ENCODE data around the gene PPAN.

The PPAN gene

DNA sequence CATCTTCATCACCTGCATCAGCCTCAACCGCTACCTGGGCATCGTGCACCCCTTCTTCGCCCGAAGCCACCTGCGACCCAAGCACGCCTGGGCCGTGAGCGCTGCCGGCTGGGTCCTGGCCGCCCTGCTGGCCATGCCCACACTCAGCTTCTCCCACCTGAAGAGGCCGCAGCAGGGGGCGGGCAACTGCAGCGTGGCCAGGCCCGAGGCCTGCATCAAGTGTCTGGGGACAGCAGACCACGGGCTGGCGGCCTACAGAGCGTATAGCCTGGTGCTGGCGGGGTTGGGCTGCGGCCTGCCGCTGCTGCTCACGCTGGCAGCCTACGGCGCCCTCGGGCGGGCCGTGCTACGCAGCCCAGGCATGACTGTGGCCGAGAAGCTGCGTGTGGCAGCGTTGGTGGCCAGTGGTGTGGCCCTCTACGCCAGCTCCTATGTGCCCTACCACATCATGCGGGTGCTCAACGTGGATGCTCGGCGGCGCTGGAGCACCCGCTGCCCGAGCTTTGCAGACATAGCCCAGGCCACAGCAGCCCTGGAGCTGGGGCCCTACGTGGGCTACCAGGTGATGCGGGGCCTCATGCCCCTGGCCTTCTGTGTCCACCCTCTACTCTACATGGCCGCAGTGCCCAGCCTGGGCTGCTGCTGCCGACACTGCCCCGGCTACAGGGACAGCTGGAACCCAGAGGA, 7.9 kb downstream of the PPAN start:
- no peak for DNase-seq (ENCODE audit: low read depth in 2 of 2)

DNA sequence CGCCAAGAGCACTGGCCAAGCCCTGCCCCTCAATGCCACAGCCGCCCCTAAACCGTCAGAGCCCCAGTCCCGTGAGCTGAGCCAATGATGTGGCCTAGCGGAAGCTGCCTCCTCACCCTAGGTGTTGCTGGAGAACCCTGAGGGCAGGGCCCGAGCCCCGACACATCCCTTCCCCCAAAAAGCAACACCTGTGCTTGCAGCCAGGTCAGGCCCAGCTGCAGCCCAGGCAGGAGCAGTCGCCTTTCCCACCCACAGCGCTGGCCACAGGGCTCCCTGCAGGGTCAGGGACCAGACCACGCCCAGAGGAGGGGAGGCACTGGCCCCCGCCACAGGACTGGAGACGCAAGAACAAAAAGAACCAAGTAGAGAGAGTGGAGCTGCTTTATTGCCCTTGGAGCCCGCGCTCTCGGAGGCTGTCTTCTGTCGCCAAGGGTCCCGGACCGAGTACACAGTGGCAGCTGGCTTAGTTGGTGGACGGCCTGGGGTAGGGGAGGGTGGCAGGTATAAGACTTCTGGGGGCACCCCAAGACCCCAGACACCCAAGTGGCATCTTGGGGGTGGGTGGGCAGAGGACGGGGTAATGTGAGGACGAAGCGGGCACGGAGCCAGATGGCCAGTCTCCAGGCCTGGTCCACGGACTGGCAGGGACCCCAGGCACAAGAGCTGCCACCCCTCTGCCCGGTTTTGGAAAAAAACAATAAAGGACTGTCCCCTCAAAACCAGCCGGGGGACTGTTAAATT, 8.7 kb downstream of the PPAN start:
- DNase-seq (ENCODE audit: low read depth in 2 of 2): no peak

DNA sequence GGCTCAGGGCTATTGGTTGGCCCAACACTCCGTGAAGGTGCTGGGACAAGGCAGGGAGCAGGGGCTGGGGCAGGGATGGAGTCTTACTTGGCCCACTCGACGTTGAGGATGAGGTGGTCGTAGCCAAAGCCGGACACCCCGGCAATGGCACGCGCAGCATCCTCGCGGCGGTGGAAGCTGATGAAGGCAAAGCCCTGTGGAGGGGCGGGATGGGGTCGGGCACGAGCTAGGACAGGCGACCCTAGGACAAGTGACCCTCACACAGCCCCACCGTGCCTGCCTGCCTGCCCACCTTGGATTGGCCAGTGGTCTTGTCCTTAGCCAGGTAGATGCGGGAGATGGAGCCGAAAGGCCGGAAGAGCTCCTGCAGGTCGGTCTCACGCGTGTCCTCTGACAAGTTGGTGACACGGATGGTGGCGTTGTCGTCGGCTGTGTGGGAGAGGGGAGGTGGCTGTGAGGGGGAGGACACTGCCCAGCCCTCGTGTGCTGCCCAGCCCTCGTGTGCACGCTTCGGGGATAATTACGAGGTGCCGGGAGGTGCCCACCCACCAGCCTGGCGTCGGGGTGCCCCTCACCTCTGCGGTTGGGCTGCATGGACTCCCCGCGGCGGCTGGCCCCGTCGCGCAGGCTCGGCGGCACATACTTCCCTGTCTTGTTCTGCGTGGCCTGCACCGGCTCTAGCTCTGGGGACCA, 9.4 kb downstream of the PPAN start:
- DNase-seq (ENCODE audit: low read depth in 2 of 2): no peak

DNA sequence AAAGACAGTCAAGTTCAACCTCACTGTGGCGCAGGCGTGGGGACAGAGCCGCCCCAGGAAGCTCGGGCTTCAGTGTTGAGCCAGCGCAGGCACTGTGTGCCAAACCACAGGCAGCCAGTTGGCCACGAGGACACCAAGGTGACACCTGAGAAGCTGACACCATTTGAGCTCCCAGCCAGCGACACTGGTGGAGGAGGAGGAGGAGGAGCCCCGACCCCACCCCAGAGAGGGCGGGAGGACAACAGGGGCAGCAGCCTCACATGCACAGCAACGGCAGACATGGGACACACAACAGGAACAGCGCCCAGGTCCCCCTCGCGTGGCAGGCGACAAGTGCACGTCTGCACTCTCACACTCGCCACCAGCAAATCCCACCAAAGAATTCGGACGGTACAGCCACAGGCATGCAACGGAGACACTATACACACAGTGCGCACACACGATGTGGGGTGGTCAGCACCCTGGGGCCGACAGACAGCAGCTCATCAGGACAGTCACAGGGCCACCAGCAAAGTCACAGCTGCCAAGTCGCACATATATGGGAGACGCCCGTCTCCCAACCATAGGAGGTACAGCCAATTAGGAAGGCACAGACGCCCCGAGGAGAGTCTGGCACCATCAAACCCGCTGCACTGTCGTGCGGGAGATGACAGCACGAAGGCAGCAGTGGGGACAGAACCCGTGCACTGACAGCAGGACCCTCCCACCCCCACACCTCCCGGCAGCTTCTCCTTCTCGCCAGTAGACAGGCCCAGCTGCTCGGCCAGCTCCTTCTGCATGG, 10.1 kb downstream of the PPAN start:
- no peak for DNase-seq (ENCODE audit: low read depth in 2 of 2)

DNA sequence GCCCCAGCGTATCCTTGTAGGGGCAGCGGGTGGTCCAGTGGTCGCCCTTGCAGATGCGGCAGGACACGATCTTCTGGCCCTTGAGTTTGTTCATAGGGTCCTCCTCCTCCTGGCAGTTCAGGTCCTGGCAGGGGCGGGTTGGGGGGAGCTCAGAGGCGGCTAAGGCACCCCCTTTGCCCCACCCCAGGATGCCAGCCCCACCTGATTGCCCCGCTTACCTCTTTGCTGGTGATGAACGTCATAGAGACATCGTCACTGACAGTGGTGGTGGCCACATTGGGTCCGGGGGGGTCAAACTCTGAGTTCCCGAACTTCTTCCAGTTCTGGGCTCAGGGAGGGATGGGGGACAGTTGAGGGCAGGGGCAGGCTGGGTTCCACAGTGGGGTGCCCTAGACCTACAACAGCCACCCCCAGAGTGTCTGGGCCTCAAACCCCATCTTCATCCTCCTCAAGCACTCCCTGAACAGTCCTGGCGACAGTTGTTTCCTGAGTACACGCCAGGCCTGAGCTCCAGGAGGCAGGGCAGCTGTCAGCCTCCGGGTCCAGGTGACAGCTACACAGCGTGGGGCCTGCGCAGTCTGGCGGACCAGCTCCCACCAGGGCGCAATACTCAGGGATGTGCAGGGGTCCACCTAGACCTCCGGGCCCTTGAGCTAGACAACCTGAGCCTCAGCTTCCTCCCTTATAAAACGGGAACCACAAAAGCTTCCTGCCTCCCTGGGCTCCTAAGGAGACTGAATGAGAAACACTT, 10.9 kb downstream of the PPAN start:
- DNase-seq (ENCODE audit: low read depth in 2 of 2): no peak

DNA sequence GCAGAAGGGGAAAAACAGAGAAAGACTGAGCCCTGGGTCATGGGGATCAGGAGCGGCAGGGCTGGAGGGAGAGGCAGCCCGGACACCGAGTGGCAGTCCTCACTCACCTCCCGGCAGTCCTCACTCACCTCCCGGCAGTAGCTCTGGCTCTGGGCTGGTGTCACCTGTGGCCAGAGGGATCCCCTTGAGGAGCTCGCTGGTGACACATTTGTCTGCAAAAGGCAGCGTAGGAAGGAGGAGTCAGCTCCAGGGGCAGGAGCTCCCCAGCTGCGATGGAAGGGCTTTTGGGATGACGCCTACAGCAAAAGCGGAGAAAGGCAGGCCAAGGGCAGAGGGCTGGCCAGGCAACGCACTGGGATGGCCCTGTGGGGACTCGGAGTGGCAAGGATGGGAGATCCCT, 12.8 kb downstream of the PPAN start:
- DNase-seq (ENCODE audit: low read depth in 2 of 2): no peak

DNA sequence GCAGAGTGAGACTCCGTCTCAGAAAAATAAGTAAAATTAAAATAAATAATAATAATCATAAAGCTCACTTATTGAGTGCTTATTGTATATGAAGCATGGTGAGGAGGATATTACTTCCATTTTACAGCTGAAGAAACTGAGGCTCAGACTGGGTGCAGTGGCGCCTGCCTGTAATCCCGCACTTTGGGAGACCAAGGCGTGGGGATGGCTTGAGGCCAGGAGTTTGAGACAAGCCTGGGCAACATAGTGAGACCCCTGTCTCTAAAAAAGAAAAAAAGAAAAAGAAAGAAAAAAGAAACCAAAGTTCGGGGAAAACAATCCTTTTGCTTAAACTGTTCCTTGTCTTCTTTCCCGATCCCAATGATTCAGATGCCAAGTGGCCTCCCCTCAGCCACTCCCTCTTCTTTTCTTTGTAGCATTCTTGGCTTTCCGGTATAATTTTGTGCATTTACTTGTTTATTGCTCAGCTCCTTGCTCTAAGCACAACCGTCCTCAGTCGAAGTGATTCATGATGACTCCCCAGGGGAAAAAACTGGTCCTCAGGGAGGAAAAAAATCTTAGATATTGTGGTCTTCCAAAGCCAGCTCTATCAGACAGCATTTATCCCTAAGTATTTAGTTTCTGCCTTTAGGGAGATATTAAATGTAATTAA, 14.5 kb downstream of the PPAN start:
- DNase-seq (ENCODE audit: low read depth in 2 of 2): no peak

DNA sequence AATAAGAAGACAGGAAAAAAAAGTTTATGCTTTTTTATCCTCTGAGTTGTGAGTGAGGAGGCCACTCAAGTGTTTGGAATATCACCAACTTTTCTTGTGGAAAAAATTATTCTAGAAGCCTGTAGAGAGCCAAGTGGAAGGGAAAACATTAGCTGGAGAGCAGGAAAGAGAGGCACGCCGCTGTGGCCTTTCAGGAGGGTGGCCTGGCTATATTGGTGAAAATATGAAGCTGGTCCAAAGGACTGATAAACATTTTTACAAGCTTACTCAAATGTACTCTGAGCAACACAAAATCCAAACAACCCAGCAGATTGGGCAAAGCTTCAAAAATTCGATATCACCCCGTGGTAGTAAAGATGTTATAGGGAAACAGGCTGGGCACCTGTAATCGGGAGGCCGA, 15.9 kb downstream of the PPAN start:
- DNase-seq (ENCODE audit: low read depth in 2 of 2): no peak

DNA sequence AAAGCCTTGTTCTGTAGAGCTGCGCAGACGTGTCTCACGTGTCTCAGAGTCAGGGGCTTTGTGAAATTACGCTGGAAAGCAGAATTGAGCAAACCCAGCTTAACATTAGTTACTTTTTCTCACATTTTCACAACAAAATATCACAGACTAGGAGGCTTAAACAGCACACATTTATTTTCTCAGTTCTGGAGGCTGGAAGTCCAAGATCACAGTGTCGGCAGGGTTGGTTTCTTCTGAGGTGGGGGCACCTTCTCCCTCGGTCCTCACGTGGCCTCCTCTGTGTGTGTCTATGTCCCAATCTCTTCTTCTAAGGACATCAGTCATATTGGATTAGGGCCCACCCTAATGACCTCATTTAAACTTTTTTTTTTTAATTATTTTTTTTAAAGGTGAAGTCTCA, 18.3 kb downstream of the PPAN start:
- DNase-seq (ENCODE audit: low read depth in 2 of 2): no peak

DNA sequence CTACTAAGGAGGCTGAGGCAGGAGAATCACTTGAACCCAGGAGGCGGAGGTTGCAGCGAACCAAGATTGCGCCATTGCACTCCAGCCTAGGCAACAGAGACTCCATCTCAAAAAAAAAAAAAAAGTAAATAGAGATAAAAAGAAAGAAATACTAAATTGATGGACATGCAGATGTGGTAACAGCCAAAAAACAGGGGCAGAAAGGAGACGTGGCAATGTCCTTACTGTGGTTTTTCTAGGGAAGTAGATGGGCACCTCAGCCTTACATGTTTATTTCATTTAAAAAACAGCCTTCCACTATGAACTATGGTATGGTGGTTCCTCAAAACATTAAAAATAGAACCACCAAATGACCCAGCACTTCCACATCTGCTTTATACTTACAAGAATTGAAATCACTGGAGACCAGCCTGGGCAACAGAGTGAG, 20.1 kb downstream of the PPAN start:
- no peak for DNase-seq (ENCODE audit: low read depth in 2 of 2)

DNA sequence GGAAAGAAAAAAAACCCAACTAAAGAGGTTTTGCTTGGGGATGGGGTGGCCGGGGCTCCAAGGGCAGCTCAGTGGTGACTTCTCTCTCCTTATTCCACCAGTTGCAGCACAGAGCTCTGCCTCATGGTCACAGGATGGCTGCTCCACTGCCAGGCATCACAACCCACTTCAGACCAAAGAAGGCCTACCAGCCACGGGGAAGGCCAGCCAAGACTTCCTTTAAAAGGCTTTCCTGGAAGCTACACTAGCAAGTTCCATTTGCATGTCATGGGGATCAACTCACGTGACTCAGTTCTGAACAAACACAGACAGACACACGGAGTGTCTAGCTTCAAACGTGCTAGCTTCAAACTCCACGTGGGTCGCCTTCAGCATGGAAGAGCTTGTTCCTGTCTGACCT, 26.7 kb downstream of the PPAN start:
- DNase-seq (ENCODE audit: low read depth in 2 of 2): no peak

DNA sequence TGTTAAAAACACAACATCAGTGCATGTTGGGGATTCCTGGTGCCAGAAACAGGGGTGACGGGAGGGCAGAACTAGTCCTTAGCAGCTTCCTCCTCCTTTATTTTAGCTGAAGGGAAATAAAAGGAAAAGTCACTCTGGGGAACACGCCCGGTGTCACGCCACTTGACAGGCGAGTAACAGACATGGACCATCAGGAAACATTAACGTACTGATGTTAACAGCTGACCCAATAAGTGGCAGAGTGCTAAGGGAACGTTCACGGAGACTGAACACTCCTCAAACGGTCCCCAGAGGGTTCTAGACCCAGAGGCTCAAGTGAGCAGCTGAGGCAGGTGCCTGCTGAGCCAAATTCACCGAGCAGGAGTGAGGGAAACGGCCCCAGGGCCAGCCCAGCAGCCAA, 27.4 kb downstream of the PPAN start:
- DNase-seq (ENCODE audit: low read depth in 2 of 2): no peak

DNA sequence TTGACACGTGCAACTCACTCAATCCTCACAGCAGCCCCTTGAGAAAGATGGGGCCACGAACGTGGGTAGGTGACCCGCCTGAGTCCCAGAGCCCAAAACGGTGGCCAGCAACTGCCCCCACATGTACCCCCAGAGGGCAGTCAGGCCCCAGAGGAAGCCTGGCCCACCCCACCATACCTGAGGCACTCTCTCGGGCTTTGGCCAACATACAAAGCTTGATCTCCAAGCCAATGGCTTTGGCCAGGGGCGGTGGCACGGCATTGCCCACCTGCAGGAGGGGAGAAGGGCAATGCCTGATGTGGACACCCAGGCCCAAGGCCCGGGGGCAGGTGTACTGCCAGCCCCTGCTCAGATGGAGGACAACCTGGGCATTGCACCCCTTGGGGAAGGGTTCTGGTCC, 27.9 kb downstream of the PPAN start:
- no peak for DNase-seq (ENCODE audit: low read depth in 2 of 2)

DNA sequence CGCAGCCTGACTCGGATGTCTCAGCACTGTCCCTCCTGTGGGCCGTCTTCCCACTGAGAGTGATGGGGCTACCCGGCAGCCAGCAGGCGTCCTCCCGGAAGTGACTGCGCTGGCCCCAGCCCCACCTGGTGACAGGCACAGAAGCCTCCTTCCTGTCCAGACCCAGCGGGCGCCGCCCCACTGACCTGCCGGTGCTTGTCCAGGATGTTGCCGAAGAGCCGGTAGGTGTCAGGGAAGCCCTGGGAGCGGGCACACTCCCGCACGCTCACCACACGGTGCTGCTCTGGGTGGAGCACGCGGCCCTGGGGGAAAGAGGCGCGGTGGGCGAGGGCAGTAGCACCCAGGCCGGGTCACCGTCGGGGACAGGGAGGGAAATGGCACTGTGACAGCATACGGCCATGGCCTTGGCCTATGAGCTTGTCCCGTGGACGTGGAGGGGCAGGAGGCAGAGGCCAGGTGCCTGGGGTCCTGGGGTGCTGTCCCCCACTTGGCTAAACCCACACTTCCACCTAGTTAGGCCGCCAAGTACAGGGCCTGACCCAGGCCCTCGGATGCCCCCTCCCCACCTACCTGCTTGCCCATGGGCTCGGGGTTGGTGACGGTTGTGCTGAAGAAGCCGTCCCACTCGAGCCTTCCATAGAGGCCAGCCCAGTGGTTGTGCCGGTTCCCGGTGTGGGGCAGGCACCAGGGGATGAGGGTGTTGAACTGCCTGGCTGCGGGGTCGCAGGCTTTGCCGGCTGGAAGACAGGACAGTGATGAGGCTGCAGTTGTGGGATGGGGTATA, 29.6 kb downstream of the PPAN start:
- DNase-seq (ENCODE audit: low read depth in 2 of 2): no peak

DNA sequence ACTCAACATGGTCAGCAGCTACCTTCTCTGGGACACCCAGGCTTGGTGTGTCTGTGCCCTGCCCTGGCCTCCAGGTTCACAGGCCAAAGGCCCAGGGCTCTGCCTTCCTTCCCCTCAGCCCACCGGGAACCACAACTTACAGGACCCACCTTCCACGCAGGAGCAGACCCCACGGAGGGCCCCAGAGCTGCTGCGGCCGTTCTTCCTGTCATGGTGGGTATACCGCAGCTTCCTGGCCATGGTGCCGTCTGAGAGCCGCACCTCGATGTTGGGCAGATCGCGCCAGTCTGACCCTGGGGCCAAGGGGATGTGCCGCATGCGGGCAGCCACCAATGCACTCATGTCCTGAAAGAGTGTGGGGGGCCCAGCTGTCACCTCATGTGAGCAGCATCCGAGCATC, 30.8 kb downstream of the PPAN start:
- no peak for DNase-seq (ENCODE audit: low read depth in 2 of 2)

DNA sequence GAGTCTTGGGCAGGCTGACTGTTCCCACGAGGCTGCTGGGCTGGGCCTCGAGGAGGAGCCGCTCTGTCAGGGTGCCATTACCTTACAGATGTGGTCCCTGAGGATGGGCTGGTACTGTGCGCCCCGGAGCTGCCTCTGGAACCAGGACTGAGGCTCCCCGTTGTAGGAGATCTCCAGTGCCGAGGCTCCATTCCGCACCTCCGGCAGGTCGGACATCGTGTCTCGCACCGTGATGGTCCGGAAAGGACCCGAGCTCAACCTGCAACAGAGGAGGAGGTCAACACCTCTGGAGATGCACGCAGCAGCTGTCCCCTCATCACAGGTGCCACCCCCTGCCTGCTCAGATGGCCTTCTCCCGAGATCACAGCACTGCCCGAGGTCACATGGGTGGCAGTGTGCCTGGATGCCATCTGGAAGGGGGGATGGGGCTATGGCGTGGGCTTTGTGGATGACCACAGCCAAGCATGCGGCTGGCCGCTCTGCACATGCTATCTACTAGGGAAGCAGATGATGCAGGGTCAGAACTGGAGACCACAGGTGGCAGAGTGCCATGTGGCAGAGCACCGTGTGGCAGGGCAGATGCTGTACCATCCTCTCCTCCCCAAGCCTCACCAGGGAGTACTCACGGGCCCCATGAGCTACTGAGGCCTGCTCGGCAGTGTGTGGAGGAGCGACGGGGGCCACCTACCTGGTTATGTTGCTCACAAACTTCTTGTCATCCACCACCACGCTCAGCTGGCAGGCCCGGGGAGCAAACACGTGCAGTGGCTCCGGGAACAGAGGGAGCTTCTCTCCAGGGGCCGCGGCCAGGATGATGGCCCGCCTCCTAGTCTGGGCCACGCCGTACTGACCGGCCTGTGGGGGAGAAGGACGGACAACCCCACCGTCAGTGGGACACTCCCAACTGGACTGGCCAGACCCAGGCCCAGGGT, 31.9 kb downstream of the PPAN start:
- no peak for DNase-seq (ENCODE audit: low read depth in 2 of 2)

DNA sequence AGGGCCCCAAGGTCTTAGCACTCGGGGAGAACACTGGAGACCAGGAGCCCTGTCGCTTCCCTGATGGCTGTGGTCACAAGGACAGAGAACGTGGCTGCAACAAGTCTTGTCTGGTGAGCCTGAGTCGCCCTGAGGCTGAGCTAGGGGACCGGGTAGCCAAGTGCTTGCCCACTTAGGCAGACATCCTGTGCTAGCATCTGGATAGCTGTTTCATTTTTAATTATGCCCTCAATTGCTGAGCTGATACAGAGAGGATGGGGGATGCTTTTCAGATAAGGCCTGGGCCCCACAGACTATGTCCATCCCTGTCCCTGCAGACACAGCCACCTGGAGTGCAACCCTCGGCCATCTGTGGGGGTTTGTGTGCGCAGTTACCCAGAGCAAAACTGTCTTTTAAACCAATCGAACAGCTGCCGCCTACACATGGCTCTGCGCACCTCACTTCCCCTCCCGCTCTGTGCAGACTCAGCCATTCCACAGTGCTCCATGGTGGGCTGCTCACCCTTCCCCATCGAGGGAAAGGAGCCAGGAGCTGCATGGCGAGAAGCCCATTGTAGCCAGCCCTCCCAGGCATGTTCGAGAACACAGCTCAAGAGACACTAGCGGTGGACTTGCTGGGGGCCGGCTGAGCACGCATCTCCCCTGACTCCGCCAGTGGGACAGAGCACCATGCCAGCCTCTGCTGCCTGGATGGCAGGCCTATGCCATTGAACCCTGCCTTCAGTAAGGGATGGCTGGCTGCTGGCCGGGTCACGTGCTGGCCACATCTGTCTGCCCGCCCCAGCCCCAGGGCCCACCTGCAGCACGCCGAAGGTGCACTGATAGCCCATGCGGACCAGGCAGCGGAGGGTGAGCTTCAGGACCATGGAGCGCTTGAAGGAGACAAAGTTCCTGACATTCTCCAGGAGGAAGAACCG, 33.0 kb downstream of the PPAN start:
- DNase-seq (ENCODE audit: low read depth in 2 of 2): no peak

DNA sequence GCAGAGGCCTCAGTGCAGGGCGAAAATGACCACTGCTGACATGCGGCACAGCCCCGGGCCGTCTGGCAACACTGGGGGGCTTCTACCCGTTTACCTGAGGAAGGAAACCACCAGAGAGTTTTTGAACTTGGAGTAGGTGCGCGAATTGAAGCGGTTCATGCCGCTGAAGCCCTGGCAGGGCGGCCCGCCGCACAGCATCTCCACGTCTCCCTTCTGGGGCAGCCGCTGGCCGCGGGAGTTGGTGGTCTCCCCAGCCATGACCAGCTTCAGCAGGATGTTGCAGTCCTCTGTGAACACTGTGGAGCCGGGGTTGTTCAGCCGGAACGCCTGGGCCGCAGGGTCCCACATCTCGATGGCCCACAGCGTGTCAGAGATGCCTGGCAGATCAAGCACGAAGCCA, 33.8 kb downstream of the PPAN start:
- no peak for DNase-seq (ENCODE audit: low read depth in 2 of 2)

All from activated CD8-positive, alpha-beta memory T cell treated with anti-CD3 and anti-CD28 coated beads for 4 hours (primary cell).